CD4-positive, alpha-beta T cell (primary cell): Measurements from ENCODE around the gene AQP10. TPM values are rescaled to one million over a fixed set of nuclear protein-coding genes. Genes with fewer than 3 reads are reported as not detected.

Experiments used
- ATAC-seq: fragments of 200-7000 bp; cut with Tn5 transposase; one replicate; pipeline ENCODE4 v1.10.0; 2022; ENCODE audit warnings: mild to moderate bottlenecking; ENCODE audit not compliant: poor library complexity
- CTCF ChIA-PET: fragments of 350-600 bp; sonication (Branson Sonifier 250); formaldehyde crosslinking; loops from one replicate; lab custom pipeline; 2021; ENCODE audit warnings: antibody characterized with exemption, inconsistent platforms; lab: Charles Lee
- POLR2A ChIA-PET: fragments of 350-600 bp; sonication (Branson Sonifier 250); formaldehyde crosslinking; loops from one replicate; lab custom pipeline; 2021; ENCODE audit warnings: antibody characterized with exemption, inconsistent platforms; lab: Charles Lee
- DNase-seq, 14 experiments: peaks; one replicate each; pipeline ENCODE4 v3.0.0-alpha.2; 2013 to 2020; ENCODE audit warnings: mixed read lengths in 2 of 14
- H3K27ac ChIP-seq, 2 donors: one replicate each; pipeline versions ENCODE4 v1.5.1 to v1.7.0; 2013; ENCODE audit warnings: low read length in 2 of 2, low read depth in 1 of 2, mild to moderate bottlenecking in 1 of 2
- H3K27me3 ChIP-seq, 2 experiments: 1 replicate in 1 of 2; 2 replicates in 1 of 2; pipeline versions ENCODE4 v1.6.1 to v1.7.0; 2013; ENCODE audit warnings: low read length in 2 of 2, control low read depth in 1 of 2, mild to moderate bottlenecking in 1 of 2, moderate library complexity in 1 of 2; ENCODE audit not compliant: insufficient read depth in 2 of 2, control insufficient read depth in 1 of 2
- H3K36me3 ChIP-seq: one replicate; pipeline ENCODE4 v1.6.1; 2013; ENCODE audit warnings: low read length, control low read depth; ENCODE audit not compliant: insufficient read depth
- H3K4me1 ChIP-seq: one replicate; pipeline ENCODE4 v1.6.1; 2013; ENCODE audit warnings: low read length, control low read depth; ENCODE audit not compliant: insufficient read depth
- H3K4me3 ChIP-seq: one replicate; pipeline ENCODE4 v1.5.1; 2013; ENCODE audit warnings: mild to moderate bottlenecking, low read length, moderate library complexity
- H3K9me3 ChIP-seq, 2 experiments: 1 replicate in 1 of 2; 2 replicates in 1 of 2; pipeline versions ENCODE4 v1.6.1 to v1.7.0; 2013; ENCODE audit warnings: low read length in 2 of 2, mild to moderate bottlenecking in 2 of 2, control low read depth in 1 of 2, moderate library complexity in 1 of 2; ENCODE audit not compliant: control insufficient read depth in 1 of 2, insufficient read depth in 1 of 2
- H3K27ac Mint-ChIP-seq: one replicate; pipeline ENCODE4 v1.8.0; 2020; ENCODE audit warnings: mixed read lengths
- H3K27me3 Mint-ChIP-seq: one replicate; pipeline ENCODE4 v1.8.0; 2021; ENCODE audit warnings: mixed read lengths
- H3K36me3 Mint-ChIP-seq: one replicate; pipeline ENCODE4 v1.8.0; 2021; ENCODE audit warnings: low read depth, mixed read lengths
- H3K4me1 Mint-ChIP-seq: one replicate; pipeline ENCODE4 v1.8.0; 2021; ENCODE audit warnings: low read depth, mixed read lengths
- H3K4me3 Mint-ChIP-seq: one replicate; pipeline ENCODE4 v1.8.0; 2020; ENCODE audit warnings: mild to moderate bottlenecking, mixed read lengths
- H3K9me3 Mint-ChIP-seq: one replicate; pipeline ENCODE4 v1.8.0; 2020; ENCODE audit warnings: mixed read lengths
- CTCF ChIP-seq: fragments of 200-600 bp; IDR thresholded peaks from one replicate; pipeline ENCODE4 v1.8.0; 2022; ENCODE audit warnings: antibody characterized with exemption, mild to moderate bottlenecking
- intact Hi-C, 2 experiments: fragments of 100-400 bp; cut with DNase I in 1 of 2; cut with micrococcal nuclease in 1 of 2; formaldehyde crosslinking; loops; one replicate each; pipeline versions ENCODE4 v1.15.1 to v1.9.0; 2023 to 2025; cut with DNase I, micrococcal nuclease
- total RNA-seq, 174 experiments: library from RNA in 2 of 174; stranded (reverse) in 2 of 174; gene quantifications; one replicate each; pipeline ENCODE4 v1.2.3 and lab custom pipeline; 2021 to 2026

The AQP10 gene
- total RNA-seq, 2 experiments from 2014 or later, result not detected

GRCh38 chr1:154349121-154349520 lies 28.2 kb downstream of the AQP10 start:
- ATAC-seq (no peak), DNase-seq (no peak)
- peaks cover 78% of the 10 kb centered on the region for H3K4me1 ChIP-seq
- H3K27ac ChIP-seq, result peak overlapping the region in 1 of 2 donors; percentile 25
- Mint-ChIP-seq H3K9me3 (no peaks in the 10 kb centered on the region), H3K27ac (peak overlapping the region; percentile 73), H3K36me3 (peaks cover 76% of the 10 kb centered on the region), H3K27me3 (no peaks in the 10 kb centered on the region), H3K4me3 (no peak overlapping the region), H3K4me1 (peaks cover 66% of the 10 kb centered on the region)
- H3K36me3 ChIP-seq, result peaks cover 64% of the 10 kb centered on the region
- no peaks in the 10 kb centered on the region for H3K27me3 ChIP-seq
- intact Hi-C loops, result no loop called here
- ChIA-PET CTCF (interaction anchor here (2.5 kb wide), 1 partner anchor 14 kb away, joined by 10 read pairs; no protein-coding TSS in a partner anchor), POLR2A (interaction anchor here (1.0 kb wide), 1 partner anchor 9 kb away, joined by 3 read pairs; no protein-coding TSS in a partner anchor)
- TF ChIP-seq CTCF, result no peak
- no peak overlapping the region for H3K4me3 ChIP-seq
- no peaks in the 10 kb centered on the region for H3K9me3 ChIP-seq

- Histone ChIP-seq H3K36me3 (peaks cover 52% of the 10 kb centered on the region), H3K4me3 (no peak overlapping the region), H3K27ac (peak overlapping the region in 1 of 2 donors; percentile 38), H3K27me3 (no peaks in the 10 kb centered on the region), H3K4me1 (peaks cover 67% of the 10 kb centered on the region), H3K9me3 (no peaks in the 10 kb centered on the region)
- H3K4me3 Mint-ChIP-seq, result no peak overlapping the region
- no peak for ATAC-seq
- intact Hi-C loops, result no loop called here
- TF ChIP-seq CTCF, result no peak
- no peaks in the 10 kb centered on the region for H3K9me3 Mint-ChIP-seq
- CTCF ChIA-PET, result interaction anchor here (1.1 to 2.5 kb wide), 4 partner anchors 15 to 129 kb away, joined by 3 to 10 read pairs (median 4); no protein-coding TSS in a partner anchor
- POLR2A ChIA-PET, result interaction anchor here (0.7 to 1.5 kb wide), 5 partner anchors 11 to 60 kb away, joined by 3 to 6 read pairs (median 4); no protein-coding TSS in a partner anchor
- no peak for DNase-seq
- H3K36me3 Mint-ChIP-seq, result peaks cover 64% of the 10 kb centered on the region
- H3K27ac Mint-ChIP-seq, result peak overlapping the region; percentile 73
- peaks cover 60% of the 10 kb centered on the region for H3K4me1 Mint-ChIP-seq
- no peaks in the 10 kb centered on the region for H3K27me3 Mint-ChIP-seq
These were observed 29.5 kb downstream of the AQP10 start for GRCh38 chr1:154350383-154350782.

- H3K4me1 ChIP-seq, result peaks cover 55% of the 10 kb centered on the region
- peak overlapping the region in 1 of 2 donors; percentile 21 for H3K27ac ChIP-seq
- H3K4me3 Mint-ChIP-seq, result peak overlapping the region; percentile 76
These were observed 30.6 kb downstream of the AQP10 start for GRCh38 chr1:154351363-154352068.

More at GRCh38 chr1:154351363-154352068, 30.6 kb downstream of the AQP10 start:
- no peak overlapping the region for H3K4me3 ChIP-seq
- no peaks in the 10 kb centered on the region for H3K9me3 ChIP-seq
- ATAC-seq (no peak), DNase-seq (no peak)
- no peaks in the 10 kb centered on the region for H3K27me3 Mint-ChIP-seq
- H3K36me3 ChIP-seq, result peaks cover 41% of the 10 kb centered on the region
- H3K27me3 ChIP-seq, result no peaks in the 10 kb centered on the region
- POLR2A ChIA-PET, result interaction anchor here (0.8 to 3.4 kb wide), 11 partner anchors 9 to 132 kb away, joined by 3 to 28 read pairs (median 4); a partner anchor contains a TSS
- H3K4me1 Mint-ChIP-seq, result peaks cover 58% of the 10 kb centered on the region
- peak overlapping the region; percentile 73 for H3K27ac Mint-ChIP-seq
- no peaks in the 10 kb centered on the region for H3K9me3 Mint-ChIP-seq
- CTCF ChIA-PET, result interaction anchor here (1.4 to 2.5 kb wide), 4 partner anchors 16 to 112 kb away, joined by 4 to 10 read pairs (median 6); no protein-coding TSS in a partner anchor
- intact Hi-C loops, result loop anchor here (2.0 kb wide), 1 partner anchor 53 kb away; the partner anchor contains the start of gene IL6R (in 2 of the 2)
- TF ChIP-seq CTCF, result no peak
- H3K36me3 Mint-ChIP-seq, result peaks cover 52% of the 10 kb centered on the region
